Breast epithelium (tissue), 3 donors: ENCODE measurements around the gene UBP1.

ENCODE experiments used
- POLR2A ChIP-seq: fragments of 450-650 bp; IDR thresholded peaks from one replicate; pipeline ENCODE4 v1.6.1; 2016; ENCODE audit warnings: antibody characterized with exemption, mild to moderate bottlenecking, moderate library complexity
- POLR2AphosphoS5 ChIP-seq, 3 donors: sonication (generic); formaldehyde crosslinking; IDR thresholded peaks; one replicate each; pipeline ENCODE4 v1.6.1; 2017; ENCODE audit warnings: antibody characterized with exemption in 3 of 3
- TF ChIP-seq, protein P1 (sequence below), 3 donors: fragments of 450-650 bp; IDR thresholded peaks; one replicate each; pipeline ENCODE4 v1.5.1; 2016 to 2017; ENCODE audit warnings: antibody characterized with exemption in 3 of 3, mild to moderate bottlenecking in 3 of 3, moderate library complexity in 3 of 3

DNA sequence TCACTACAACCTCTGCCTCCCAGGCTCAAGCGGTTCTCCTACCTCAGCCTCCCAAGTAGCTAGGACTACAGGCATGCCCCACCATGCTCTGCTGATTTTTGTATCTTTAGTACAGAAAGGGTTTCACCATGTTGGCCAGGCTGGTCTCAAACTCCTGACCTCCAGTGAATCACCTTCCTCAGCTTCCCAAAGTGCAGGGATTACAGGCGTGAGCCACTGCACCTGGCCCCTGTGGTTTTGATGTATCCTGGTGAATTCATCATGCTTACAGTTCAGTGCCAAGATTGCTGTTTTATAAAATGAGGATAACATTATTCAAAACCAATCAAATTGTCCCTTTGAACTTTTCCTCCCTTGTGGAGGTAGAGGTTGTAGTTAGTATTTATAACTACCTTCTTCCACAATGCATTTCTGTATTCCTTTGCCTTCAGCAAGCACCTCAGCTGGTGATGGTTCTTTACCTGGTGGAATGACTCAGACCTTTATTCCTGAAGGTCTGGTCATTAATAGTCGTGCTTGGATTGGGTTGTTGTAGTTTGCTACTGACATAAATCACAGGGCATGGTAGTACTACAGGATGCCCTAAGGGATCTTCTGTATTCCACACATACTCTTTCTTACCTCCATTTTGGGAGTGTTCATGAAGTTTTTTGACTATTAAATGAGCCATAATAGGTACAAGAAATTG is 76.9 kb downstream of the UBP1 start:
- TF ChIP-seq, protein P1, sequence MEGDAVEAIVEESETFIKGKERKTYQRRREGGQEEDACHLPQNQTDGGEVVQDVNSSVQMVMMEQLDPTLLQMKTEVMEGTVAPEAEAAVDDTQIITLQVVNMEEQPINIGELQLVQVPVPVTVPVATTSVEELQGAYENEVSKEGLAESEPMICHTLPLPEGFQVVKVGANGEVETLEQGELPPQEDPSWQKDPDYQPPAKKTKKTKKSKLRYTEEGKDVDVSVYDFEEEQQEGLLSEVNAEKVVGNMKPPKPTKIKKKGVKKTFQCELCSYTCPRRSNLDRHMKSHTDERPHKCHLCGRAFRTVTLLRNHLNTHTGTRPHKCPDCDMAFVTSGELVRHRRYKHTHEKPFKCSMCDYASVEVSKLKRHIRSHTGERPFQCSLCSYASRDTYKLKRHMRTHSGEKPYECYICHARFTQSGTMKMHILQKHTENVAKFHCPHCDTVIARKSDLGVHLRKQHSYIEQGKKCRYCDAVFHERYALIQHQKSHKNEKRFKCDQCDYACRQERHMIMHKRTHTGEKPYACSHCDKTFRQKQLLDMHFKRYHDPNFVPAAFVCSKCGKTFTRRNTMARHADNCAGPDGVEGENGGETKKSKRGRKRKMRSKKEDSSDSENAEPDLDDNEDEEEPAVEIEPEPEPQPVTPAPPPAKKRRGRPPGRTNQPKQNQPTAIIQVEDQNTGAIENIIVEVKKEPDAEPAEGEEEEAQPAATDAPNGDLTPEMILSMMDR (IDR thresholded peaks at IDR 0.05): no peak
- TF ChIP-seq POLR2A (no peak), POLR2AphosphoS5 (IDR thresholded peaks at IDR 0.05) (no peak)
